Measurements from ENCODE around the gene PIH1D2. TPM values are rescaled to one million over a fixed set of nuclear protein-coding genes. Genes with fewer than 3 reads are reported as not detected.

Gene PIH1D2
- total and polyA plus RNA-seq, 10 of the 15 experiments (the other 5 are each of a cell fraction or from before 2014, with no cell fraction given): 0.51 to 3.0 (median 1.5) TPM

- TF ChIP-seq E2F8 (IDR thresholded peaks at IDR 0.05; ENCODE audit: low read depth, partially characterized antibody): peak; percentile 74
- no peak for TF ChIP-seq SUZ12 (IDR thresholded peaks at IDR 0.05; ENCODE audit: unreplicated experiment)
- TF ChIP-seq RUNX3 (IDR thresholded peaks at IDR 0.05; ENCODE audit: low read length): peak; percentile 83
- TF ChIP-seq TARDBP (IDR thresholded peaks at IDR 0.05; ENCODE audit: borderline replicate concordance): no peak
- TF ChIP-seq BCLAF1 (IDR thresholded peaks at IDR 0.05): no peak
- peak; percentile 27; the same call in 1 of the 2 replicates for TF ChIP-seq NRF1 (conservative IDR thresholded peaks at IDR 0.05; ENCODE audit: low read depth, low read length)
- peak; percentile 74 for TF ChIP-seq SMAD5 (IDR thresholded peaks at IDR 0.05; ENCODE audit: low read depth)
- TF ChIP-seq, protein P1, sequence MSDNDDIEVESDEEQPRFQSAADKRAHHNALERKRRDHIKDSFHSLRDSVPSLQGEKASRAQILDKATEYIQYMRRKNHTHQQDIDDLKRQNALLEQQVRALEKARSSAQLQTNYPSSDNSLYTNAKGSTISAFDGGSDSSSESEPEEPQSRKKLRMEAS (IDR thresholded peaks at IDR 0.05; ENCODE audit: low read depth, low read length): peak; percentile 88; the same call in 1 of the 2 replicates
- TF ChIP-seq ZNF622 (IDR thresholded peaks at IDR 0.05): no peak
- peak; percentile 90 for TF ChIP-seq MLLT1 (IDR thresholded peaks at IDR 0.05)
- peak; percentile 77 for TF ChIP-seq RELB (IDR thresholded peaks at IDR 0.05; ENCODE audit: low read depth)
- TF ChIP-seq HSF1 (IDR thresholded peaks at IDR 0.05; ENCODE audit: low read depth, low read length): 0 out of 2 replicates have a peak, but pooled peaks have one; percentile 16
- TF ChIP-seq SIX5 (IDR thresholded peaks at IDR 0.05; ENCODE audit: low read depth, low read length, severe bottlenecking): no peak
- peak; percentile 66 for TF ChIP-seq BACH1 (IDR thresholded peaks at IDR 0.05; ENCODE audit: borderline replicate concordance)
- TF ChIP-seq ZNF217 (IDR thresholded peaks at IDR 0.05): no peak
- no peak for TF ChIP-seq ASH2L (IDR thresholded peaks at IDR 0.05; ENCODE audit: borderline replicate concordance, low read depth)
- TF ChIP-seq YY1 (IDR thresholded peaks at IDR 0.05; ENCODE audit: low read depth, low read length): peak; percentile 58; the same call in 1 of the 2 replicates
- TF ChIP-seq NR2C2 (IDR thresholded peaks at IDR 0.05; ENCODE audit: borderline replicate concordance, control insufficient read depth, insufficient read length, low read depth): no peak
These were observed 48.8 kb downstream of the PIH1D2 start, which contains the start of gene DLAT (continued) for GRCh38 chr11:112024773-112025678.

All from GM12878 (cell line).